SK-N-SH treated with all-trans-retinoic acid at 6 μM for 48 hours (cell line): ENCODE data around the gene VGLL2.

Experiments used
- BACH2 ChIP-seq: fragments of 250-450 bp; sonication (Bioruptor Pico); IDR thresholded peaks from 2 replicates; pipeline ENCODE4 v1.9.0; 2021; ENCODE audit warnings: mild to moderate bottlenecking, borderline replicate concordance
- CSDC2 ChIP-seq: fragments of 250-450 bp; sonication (Bioruptor Pico); IDR thresholded peaks from 2 replicates; pipeline ENCODE4 v1.5.0; 2020; ENCODE audit warnings: mild to moderate bottlenecking, moderate library complexity
- ISL1 ChIP-seq: fragments of 250-450 bp; sonication (Bioruptor Pico); IDR thresholded peaks from 2 replicates; pipeline ENCODE4 v2.1.2; 2022; ENCODE audit warnings: mild to moderate bottlenecking, moderate library complexity
- OSR1 ChIP-seq: fragments of 250-450 bp; sonication (Bioruptor Pico); IDR thresholded peaks from 2 replicates; pipeline ENCODE4 v1.8.0; 2022; ENCODE audit warnings: moderate library complexity, mild to moderate bottlenecking, inconsistent platforms
- PATZ1 ChIP-seq: fragments of 250-450 bp; sonication (Bioruptor Pico); IDR thresholded peaks from 2 replicates; pipeline ENCODE4 v1.8.0; 2020; ENCODE audit warnings: mild to moderate bottlenecking, moderate library complexity, borderline replicate concordance
- POU6F1 ChIP-seq: fragments of 250-450 bp; sonication (Bioruptor Pico); IDR thresholded peaks from 2 replicates; pipeline ENCODE4 v1.8.0; 2021; ENCODE audit warnings: low read depth, mild to moderate bottlenecking, moderate library complexity, borderline replicate concordance
- PPARA ChIP-seq: fragments of 250-450 bp; sonication (Bioruptor Pico); IDR thresholded peaks from 2 replicates; pipeline ENCODE4 v1.5.0; 2020; ENCODE audit warnings: mild to moderate bottlenecking, borderline replicate concordance
- RARB ChIP-seq: fragments of 250-450 bp; sonication (Bioruptor Pico); IDR thresholded peaks from 2 replicates; pipeline ENCODE4 v1.8.0; 2021; ENCODE audit warnings: mild to moderate bottlenecking, moderate library complexity
- ZFP3 ChIP-seq: fragments of 250-450 bp; sonication (Bioruptor Pico); IDR thresholded peaks from 2 replicates; pipeline ENCODE4 v1.5.0; 2020; ENCODE audit warnings: mild to moderate bottlenecking, moderate library complexity
- ZNF565 ChIP-seq: fragments of 450-650 bp; formaldehyde crosslinking; conservative IDR thresholded peaks from 2 replicates; pipeline ENCODE4 v1.5.0; 2020; ENCODE audit warnings: low read depth, mild to moderate bottlenecking, moderate library complexity

GRCh38 chr6:117262799-117263198, 2.6 kb upstream of the VGLL2 start:
- no peak for TF ChIP-seq POU6F1 (CRISPR knock-in tag)
- TF ChIP-seq BACH2, result no peak
- TF ChIP-seq CSDC2 (CRISPR knock-in tag), result no peak
- TF ChIP-seq PATZ1 (CRISPR knock-in tag), result no peak
- TF ChIP-seq ZFP3, result no peak
- no peak for TF ChIP-seq OSR1 (CRISPR knock-in tag)
- no peak for TF ChIP-seq ZNF565 (CRISPR knock-in tag)
- no peak for TF ChIP-seq PPARA (CRISPR knock-in tag)
- TF ChIP-seq ISL1 (CRISPR knock-in tag), result no peak
- no peak for TF ChIP-seq RARB (CRISPR knock-in tag)
